HG02885 (cell line): ENCODE results near the gene VKORC1L1.
"Not testable (repeated sequence)": the region's sequence is repeated elsewhere in the genome, so short reads cannot be mapped to it uniquely, and the experiment has no call there.

Experiments
- ATAC-seq: cut with Tn5 transposase; IDR thresholded peaks from one replicate; pipeline ENCODE4 v1.9.1; 2021; ENCODE audit warnings: mild to moderate bottlenecking; ENCODE audit not compliant: unreplicated experiment, poor library complexity

Gene VKORC1L1

DNA sequence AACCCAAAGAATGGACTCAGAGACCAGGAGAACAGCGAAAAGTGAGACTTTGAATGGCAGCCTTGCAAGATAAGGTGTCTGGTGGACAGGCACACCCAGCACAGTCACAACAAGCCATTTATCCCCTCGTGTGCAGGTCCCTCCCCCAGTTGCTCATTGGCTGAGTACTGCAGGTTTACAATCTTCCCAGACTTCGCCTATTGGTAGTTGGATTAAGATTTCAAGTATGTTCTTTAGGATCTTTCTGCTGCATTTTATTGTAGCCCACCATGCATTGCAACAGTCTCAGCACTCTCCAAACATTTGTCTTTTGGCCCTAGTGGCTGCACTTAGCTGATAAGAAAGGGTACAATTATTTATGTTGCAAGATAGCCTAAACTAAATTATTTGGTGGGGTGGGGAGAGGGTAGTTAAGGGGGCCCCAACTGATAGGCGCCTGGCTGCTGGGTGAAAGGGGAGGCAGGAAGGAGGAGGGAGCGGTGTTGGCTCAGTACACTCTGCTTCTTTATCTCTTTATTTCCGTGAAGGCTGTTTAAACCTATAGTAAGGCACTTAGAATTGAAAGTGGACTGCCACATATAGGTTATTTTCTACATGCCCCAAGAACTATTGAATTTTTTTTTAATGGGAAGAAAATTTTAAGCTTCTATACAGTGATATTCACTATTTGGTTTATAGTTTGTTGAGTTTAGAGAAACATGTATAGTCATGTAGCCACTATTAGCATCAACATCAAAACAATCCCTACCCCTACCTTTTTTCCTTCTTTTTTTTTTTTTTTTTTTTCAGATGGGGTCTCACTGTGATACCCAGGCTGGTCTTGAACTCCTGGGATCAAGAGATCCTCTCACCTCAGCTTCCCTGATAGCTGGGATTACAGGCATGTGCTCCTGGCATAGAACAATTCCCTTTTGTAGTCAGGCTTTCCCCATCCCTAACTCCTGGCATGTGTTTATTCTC is 54.9 kb downstream of the VKORC1L1 start:
- no peak for ATAC-seq

DNA sequence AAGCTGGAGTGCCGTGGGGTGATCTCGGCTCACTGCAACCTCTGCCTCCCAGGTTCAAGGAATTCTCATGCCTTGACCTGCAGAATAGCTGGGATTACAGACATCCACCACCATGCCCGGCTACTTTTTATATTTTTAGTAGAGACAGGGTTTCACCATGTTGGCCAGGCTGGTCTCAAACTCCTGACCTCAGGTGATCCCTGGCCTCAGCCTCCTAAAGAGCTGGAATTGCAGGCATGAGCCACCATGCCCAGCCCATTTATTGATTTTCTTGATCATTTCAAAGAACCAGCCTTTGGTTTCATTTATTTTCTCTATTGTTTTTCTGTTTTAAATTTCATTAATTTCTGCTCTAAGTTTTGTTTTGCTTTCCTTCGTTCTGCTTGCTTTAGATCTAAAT is 58.8 kb downstream of the VKORC1L1 start:
- no peak for ATAC-seq

DNA sequence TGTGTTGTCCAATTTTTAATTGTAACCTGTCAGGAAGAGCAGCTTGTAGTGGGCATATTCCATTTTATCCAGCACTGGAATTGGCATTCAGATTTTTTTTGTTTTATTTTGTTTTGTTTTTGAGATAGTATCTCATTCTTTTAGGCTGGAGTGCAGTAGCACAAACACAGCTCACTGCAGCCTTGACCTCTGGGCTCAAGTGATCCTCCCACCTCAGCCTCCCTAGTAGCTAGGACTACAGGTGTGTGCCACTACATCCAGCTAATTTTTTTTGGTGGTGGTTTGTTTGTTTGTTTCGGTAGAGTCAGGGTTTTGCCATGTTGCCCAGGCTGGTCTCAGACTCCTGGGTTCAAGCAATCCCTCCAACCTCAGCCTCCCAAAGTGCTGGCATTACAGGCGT is 64.4 kb downstream of the VKORC1L1 start:
- ATAC-seq, result no peak

DNA sequence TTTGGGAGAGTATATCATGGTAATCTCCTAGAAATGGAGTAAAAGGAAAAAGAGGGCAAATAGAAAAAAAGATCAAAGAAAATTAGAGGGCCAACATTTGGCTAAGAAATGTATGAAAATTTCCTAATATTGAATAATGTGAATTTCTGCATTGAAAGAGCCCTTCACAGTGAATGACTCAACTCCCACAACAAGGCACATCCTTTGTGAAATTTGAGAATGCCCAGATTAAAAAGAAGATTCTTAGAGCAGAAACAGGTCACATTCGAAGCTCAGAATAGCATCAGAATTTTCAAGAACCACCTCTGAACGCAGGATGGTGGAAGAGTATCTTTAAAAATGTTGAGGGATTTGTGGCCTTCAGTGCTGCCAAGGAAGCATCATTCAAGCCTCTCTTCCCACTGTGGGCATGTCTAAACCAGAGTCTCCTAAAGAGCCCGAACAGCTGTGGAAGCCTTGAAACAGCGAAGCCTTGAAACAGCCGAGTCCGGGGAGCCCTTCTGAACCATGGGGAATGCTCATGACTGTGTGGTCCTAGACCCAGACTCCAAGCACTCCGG is 65.5 kb downstream of the VKORC1L1 start:
- no peak for ATAC-seq

DNA sequence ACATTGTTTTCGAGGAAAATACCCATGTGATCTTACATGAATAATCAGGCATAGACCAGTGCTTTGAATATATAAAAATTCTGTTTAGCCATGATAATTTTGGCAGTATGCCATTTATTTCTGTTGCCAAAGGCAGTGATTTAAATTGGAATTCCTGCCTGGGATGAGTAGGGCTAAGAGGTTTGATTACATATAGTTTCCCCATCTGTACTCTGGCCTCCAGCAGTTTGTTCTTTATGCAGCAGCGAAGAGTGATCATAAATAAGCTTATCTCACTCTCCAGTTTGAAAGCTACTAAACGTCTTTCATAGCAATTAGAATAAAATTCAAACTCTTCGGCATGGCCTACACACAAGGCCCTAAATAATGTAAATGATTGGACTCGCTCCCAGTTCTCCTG is 72.9 kb downstream of the VKORC1L1 start:
- ATAC-seq, result not testable (repeated sequence)

DNA sequence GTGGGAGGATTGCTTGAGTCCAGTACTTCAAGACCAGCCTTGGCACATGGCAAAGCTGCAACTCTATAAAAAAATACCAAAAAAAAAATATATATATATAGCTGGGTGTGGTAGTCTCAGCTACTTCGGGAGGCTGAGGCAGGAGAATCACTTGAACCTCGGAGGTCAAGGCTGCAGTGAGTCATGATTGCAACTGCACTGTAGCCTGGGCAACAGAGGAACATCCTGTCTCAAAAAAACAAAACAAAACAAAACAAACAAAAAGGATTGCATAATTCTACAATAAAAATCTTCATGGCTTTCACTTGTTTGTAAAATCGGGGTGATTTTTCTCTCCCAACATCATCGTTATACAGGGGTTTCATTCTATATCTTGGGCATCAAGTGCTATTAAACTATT is 74.0 kb downstream of the VKORC1L1 start:
- no peak for ATAC-seq

DNA sequence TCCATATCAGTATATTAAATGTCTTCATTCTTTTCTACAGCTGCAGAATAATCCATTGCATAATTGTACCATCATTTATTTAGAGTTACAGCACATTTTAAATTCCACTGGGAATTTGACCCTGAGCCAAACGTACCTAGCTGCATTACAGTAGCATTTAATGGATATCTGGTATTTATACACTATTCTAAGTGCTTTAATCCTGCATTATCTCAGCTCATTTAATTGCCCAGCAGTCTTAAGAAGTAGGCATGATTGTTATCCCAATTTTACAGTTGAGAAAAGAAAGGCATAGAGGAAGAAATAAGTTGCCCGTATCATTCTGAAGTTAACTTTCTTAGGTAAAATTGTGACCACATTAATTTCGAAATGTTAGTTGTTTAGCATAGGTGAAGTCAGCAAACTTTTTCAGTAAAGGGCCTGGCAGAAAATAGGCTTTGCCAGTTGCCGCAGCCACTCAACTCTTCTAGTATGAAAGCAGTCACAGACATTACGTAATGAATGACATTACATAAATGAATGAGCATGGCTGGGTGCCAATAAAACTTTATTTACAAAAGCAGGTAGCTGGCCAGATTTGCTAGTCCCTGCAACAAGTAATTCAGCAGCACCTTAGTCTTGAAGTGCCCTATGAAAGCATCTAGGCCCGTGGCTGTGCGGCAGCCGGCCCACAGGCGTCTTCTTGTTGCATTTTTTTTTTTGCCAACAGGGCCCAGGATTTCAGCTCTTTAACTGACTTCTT is 79.1 kb downstream of the VKORC1L1 start:
- no peak for ATAC-seq

DNA sequence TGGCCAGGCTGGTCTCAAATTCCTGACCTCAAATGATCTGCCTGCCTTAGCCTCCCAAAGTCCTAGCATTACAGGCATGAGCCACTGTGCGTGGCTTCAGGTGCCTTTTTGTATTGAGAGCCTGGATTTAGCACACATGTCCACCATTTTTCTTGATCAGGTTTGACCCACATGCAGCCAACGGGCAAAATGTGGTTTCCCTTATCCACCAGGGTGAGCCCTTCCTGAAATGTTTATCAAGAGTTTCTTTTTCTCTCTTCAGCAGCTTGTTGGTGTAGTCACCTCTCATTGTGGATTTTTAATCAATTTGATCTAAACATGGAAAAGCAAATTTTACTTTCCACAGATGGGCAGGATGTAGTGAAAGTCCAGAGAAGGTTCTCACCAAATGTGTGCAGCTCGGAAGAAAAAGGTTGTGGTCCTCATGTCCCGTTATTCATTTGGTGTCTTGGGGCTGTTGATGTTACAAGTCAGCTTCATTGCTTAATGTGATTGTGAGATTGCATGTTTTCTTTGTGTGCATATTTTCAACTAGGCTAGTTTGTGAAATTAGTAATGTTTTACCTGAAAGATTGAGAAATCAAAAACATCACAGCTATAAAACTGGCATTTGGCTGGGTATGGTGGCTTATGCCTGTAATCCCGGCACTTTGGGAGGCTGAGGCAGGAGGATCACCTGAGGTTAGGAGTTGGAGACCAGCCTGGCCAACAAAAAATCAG is 80.3 kb downstream of the VKORC1L1 start:
- no peak for ATAC-seq

DNA sequence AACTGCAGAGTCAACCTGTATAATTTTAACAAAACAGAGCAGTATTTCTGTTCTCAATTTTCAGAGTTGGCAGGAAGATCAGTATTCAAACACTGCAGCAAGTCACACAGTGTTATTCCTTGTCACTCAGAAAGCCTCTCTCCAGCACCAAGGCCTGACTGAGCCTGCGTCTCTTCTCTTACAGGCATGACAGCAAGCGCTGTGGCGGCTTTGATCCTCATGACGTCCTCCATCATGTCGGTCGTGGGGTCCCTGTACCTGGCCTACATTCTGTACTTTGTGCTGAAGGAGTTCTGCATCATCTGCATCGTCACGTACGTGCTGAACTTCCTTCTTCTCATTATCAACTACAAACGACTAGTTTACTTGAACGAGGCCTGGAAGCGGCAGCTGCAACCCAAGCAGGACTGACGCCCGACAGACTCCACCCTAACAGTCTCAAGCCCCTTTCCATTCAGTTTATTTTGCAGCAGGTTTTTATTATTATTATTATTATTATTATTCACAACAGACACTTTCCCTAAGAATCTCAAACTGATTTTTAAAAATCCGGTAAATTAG is 81.1 kb downstream of the VKORC1L1 start:
- no peak for ATAC-seq

DNA sequence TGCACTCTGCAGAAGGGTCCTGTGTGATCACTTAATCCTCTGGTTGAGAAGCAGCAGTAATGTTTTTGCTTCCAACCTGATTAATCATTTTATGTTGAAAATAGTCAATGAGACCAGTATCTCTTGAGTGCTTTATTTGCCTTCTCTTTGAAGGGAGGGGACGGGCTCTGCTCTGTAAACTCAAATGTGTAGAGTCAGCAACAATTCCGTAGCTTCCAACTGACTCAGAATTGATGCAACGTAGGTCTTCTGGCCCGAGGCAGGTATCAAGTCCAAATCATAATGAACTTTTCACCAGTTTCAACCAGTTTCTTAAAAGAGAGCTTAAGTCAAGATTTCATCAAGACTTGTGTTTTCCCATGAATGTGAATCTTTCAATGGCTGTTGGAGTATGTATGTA is 82.8 kb downstream of the VKORC1L1 start:
- ATAC-seq, result no peak

DNA sequence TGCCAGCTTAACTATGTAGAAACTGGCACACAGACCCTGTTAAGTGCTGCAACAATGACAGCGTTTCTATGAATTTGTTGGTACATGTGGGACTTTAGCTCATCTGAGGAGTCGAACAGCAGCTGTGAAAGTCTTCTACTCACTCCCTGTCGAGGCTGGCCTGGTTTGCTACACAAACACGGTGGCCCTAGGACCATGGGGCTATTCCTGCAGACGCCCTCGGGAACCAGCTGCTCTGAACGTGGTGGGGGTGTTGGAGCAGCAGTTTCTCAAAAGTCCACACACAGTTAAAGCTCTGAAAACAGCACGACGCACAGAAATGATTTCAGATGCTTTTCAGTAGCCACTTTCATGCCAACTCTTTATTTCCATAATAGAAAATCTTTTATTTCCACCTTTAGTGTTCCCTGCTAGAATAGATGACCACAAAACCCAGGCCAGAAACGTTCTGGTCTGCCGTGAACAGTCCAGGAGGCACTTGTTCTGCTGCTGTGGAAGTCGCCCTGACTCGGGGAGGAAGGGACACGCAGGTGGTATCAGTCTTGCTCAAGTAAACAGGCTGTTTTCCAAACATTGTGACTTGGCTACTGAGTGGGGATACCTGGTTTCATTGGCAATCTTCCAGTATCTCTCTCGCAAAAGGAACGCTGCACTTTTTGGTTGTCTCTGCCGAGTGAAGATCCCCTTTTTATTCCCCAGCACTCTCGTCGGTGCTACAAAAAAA is 87.6 kb downstream of the VKORC1L1 start:
- no peak for ATAC-seq

DNA sequence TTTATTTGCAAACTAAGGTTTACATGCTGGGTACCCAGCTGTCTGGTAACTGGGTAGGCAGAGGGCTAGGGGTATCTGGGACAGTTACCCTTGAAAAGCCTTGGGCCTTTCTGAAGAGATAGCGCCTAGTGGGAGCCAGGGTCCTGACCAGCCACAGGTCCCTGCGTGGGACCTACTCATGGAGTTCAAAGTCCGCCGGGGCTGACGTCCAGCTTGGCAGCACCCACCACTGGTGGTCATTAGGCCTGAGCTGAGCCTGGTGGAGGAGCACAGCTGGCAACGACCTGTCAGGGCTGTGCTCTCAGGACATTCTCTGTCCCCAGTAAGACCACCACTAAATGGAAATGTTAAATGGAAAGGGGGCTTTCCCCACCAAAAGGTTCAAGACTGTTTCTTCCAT is 89.2 kb downstream of the VKORC1L1 start:
- ATAC-seq, result no peak

DNA sequence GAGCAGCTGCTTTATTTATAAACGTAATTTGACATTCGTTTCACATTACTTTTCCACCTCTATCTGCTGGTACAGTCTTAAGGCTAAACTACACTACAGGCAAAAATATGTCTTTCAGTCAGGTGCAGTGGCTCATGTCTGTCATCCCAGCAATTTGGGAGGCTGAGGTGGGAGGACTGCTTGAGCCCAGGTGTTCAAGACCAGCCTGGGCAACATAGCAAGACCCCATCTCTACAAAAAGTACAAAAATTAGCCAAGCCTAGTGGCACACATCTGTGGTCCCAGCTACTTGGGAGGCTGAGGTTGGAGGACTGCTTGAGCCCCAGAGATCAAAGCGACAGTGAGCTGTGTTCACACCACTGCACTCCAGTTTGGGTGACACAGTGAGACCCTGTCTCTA is 91.8 kb downstream of the VKORC1L1 start:
- ATAC-seq, result not testable (repeated sequence)

DNA sequence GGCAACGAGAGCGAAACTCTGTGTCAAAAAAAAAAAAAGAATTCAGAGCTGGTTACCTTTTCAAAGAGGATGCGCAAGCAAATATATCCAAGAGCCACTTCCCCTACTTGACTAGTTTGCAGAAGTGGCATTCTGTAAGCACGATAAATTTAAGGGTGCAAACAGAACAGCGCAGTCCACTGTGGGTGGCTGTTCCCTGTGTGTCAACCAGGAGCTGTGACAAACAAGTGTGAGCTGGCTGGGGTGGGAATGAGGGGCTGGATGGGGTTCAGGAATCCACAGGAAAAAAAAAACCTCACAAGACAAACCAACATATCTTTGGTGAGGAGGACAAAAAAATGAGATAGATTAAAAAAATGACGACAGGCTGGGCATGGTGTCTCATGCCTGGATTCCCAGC is 93.3 kb downstream of the VKORC1L1 start:
- no peak for ATAC-seq

DNA sequence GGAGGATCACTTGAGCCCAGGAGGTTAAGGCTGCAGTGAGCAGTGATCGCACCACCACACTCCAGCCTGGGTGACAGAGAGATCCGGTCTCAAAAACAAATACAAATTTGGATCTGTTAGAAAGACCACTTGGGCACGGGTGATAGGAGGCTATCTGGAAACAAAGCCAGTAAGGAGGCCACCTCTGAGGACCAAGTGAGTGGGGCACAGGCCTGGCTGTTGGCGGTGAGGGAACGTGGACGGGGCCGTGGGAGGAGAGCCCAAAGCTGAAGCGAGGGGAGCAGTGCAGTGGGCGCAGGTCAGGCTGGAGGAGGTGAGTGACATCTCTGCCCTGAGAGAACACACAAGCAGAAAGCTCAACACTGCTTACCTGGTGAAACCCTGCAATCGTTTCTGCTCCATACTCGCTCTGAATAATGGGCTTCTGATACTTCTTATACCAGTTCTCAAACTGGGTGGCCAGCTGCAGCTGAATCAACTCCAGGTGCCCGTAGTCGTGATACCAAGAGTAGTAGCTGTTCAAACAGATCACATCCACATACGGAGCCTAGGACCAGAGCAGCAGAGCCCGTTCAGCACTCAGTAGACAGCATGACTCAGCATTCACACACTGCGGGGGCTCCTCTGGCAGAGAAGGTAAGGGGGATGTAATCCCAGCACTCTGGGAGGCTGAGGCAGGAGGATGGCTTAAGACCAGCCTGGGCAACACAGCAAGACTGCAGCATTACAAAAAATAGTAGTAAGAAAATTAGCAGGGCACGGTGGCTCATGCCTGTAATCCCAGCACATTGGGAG is 94.7 kb downstream of the VKORC1L1 start:
- ATAC-seq, result no peak

DNA sequence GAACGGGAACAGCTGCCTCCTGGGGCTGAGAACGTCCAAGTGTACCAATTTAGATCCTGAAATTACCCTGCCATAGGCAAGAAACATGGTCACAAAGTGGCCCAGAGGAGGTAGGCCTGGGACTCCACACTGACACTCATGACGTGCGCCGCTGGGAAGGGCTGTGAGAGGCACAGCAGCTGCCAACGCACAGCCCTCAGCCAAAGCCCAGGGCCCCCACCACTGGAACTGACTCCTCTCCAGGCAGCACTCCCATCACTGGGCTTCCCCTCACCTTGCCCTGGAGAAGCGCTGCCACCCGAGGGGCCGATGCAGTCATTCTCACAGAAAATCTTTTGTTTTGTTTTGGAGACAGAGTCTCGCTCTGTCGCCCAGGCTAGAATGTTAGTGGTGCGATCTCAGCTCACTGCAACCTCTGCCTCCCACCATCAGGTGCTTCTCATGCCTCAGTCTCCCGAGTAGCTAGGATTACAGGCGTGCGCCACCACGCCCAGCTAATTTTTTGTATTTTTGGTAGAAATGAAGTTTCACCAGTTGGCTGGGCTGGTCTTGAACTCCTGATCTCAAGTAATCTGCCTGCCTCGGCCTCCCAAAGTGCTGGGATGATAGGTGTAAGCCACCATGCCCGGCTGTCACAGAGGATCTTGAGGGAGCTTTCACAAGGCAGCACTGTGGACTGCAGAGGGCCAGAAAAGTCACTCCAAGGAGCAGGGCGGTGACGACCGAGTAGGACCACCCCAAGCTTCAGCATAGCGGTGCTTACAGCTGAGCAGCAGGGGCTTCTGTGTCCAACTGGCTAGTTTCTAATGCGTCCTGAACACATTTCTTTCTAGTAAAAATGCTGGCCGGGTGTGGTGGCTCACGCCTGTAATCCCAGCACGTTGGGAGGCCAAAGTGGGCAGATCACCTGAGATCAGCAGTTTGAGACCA is 95.6 kb downstream of the VKORC1L1 start:
- no peak for ATAC-seq

DNA sequence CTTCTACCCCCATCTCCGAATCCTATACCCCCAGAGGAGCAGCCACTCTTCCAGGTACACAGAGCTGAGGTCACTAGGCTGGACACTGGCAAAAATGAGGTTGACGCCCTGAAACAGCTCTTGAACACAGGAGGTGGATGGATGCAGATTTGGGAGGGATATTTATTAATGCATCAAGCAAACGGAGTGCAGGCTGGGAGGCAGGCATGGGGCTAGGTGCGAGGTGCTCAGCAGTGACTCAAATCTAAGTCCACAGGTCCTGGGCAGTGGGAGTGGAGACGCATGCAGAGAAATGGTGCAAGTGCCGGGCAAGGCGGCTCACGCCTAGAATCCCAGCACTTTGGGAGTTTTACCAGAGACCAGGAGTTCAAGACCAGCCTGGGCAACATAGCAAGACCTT is 98.1 kb downstream of the VKORC1L1 start:
- no peak for ATAC-seq

DNA sequence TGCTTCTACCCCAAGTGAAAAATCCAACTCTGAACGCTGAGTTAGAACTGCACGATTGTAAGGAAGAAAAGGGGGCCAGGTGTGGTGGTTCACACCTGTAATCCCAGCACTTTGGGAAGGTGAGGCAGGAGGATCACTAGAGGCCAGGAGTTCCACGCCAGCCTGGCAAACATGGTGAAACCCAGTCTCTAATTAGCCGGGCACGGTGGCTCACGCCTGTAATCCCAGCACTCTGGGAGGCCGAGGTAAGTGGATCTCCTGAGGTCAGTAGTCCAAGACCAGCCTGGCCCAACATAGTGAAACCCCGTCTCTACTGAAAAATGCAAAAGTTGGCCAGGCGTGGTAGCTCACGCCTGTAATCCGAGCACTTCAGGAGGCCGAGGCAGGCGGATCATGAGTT is 100.1 kb downstream of the VKORC1L1 start:
- ATAC-seq, result no peak
